Breast epithelium (tissue), 3 donors: ENCODE measurements around the gene CNTRL.

ENCODE experiments used
- CTCF ChIP-seq, 3 donors: fragments of 450-650 bp; IDR thresholded peaks; one replicate each; pipeline ENCODE4 v1.5.1; 2016 to 2017; ENCODE audit warnings: antibody characterized with exemption in 3 of 3, mild to moderate bottlenecking in 3 of 3, moderate library complexity in 3 of 3
- POLR2A ChIP-seq: fragments of 450-650 bp; IDR thresholded peaks from one replicate; pipeline ENCODE4 v1.6.1; 2016; ENCODE audit warnings: antibody characterized with exemption, mild to moderate bottlenecking, moderate library complexity

- no peak for TF ChIP-seq CTCF (IDR thresholded peaks at IDR 0.05)
- TF ChIP-seq POLR2A = no peak
Measured at GRCh38 chr9:121189660-121190059, 114.9 kb downstream of the CNTRL start.
